NCI-H2081 treated with DMSO at 0.1 percent for 48 hours (cell line): ENCODE data around the gene GANC.
"Not testable (repeated sequence)": the region's sequence is repeated elsewhere in the genome, so short reads cannot be mapped to it uniquely, and the experiment has no call there.

Experiments used
- DNase-seq: peaks from one replicate; lab custom pipeline; 2025; lab: John Stamatoyannopoulos, UW

The GANC gene, protein sequence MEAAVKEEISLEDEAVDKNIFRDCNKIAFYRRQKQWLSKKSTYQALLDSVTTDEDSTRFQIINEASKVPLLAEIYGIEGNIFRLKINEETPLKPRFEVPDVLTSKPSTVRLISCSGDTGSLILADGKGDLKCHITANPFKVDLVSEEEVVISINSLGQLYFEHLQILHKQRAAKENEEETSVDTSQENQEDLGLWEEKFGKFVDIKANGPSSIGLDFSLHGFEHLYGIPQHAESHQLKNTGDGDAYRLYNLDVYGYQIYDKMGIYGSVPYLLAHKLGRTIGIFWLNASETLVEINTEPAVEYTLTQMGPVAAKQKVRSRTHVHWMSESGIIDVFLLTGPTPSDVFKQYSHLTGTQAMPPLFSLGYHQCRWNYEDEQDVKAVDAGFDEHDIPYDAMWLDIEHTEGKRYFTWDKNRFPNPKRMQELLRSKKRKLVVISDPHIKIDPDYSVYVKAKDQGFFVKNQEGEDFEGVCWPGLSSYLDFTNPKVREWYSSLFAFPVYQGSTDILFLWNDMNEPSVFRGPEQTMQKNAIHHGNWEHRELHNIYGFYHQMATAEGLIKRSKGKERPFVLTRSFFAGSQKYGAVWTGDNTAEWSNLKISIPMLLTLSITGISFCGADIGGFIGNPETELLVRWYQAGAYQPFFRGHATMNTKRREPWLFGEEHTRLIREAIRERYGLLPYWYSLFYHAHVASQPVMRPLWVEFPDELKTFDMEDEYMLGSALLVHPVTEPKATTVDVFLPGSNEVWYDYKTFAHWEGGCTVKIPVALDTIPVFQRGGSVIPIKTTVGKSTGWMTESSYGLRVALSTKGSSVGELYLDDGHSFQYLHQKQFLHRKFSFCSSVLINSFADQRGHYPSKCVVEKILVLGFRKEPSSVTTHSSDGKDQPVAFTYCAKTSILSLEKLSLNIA (N-terminal part only)

DNA sequence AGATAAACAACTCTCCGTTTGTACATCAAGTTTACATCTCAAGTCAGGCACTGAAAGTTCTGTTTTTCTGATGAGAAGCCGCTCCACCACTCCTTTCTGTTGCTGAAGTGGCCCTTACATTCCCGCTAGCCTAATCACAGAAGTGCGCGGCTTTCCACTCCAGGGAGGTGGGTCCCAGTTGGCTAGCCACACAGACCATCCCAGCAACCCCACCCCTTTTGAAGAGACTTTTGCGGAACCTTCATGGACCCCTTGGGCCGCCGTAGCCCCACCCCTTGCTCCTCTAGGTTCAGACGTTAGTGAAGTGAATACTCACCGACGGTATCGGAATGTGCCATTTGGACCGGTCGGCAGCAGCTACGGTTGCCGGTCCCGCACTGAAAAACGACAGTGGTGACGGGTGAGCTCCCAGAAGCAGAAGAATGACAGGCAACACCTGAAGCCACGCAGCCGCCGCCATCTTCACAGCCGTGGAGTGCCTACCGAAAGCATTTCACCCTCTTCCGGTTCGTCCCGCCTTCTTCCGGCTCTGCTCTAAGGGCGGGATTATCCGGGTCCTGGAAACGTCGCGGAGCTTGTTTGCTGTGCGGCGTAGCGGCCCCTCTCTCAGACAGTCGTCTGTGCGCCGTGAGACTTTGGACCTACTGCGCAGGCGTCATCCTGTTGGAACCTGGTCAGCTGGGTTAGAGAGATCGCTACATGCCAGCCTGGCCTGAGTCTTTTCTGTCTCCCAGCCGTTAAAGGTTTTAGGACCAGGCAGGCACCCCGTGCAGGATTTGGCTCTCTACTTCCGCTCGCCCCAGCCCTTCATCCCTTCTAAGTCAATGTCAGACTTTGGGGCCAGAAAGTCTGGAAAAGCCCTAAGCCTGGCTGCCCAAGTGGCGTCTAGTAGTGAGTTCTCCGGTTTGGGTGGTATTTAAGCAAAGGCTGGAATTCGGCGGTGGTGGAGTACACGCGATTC, at the start of gene GANC, which contains the start of gene TMEM87A:
TSS of gene GANC (plus strand) at position 263 of the 961 bp plus-strand sequence. CDS start 1,281 bp downstream, outside the sequence.
TSS of gene TMEM87A (minus strand) at position 495 of the 961 bp plus-strand sequence. CDS start at position 460, 35 bp downstream.
- peak; percentile 95 for DNase-seq

DNA sequence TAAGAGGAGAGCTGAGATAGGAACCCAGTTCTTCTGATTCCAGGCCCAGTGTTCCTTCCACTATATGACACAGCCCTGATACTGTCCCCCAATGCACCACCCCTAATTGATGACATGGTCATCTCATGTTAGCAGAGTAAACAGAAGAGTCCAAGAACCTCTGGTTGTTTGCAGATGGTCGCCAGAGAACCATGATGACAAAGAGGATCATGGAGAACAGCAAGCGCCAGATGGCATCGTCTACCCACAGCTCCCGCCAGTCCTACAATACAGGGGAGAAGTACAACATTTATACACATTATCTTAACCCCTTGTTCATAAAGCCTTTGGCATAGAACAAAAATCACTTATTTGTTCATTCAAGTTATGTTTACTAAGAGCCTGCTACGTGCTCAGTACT, 46.4 kb upstream of the GANC start:
- no peak for DNase-seq

DNA sequence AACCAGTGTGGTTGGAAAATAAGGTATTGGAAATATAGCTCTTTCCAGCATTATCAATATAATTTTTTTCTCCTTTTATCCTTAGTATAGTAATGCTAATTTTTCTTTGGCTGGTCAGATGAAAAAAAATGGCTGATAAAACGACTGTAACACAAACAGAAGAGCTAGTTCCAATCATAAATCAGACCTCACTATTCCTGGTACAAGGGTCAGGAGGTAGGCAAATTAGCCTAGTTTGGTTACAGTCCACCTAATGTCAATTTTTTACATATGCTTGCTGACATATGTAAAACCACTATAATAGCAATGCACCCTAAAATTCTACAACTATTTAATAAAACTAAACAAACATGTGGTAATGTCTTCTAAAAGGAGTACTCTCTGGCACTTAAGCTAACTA, 45.0 kb upstream of the GANC start:
- no peak for DNase-seq

DNA sequence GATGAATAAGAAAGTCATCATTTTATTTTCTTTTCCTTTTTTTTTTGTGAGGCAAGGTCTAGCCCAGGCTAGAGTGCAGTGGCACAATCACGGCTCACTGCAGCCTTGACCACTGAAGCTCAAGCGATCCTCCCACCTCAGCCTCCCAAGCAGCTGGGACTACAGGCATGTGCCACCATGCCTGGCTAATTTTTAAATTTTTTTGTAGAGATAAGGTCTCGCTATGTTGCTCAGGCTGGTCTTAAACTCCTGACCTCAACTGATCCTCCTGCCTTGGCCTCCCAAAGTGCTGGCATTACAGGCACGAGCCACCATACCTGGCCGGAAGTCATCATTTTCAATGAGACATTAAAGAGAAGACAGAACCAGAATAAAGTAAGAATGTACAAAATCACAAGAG, 44.0 kb upstream of the GANC start:
- not testable (repeated sequence) for DNase-seq

DNA sequence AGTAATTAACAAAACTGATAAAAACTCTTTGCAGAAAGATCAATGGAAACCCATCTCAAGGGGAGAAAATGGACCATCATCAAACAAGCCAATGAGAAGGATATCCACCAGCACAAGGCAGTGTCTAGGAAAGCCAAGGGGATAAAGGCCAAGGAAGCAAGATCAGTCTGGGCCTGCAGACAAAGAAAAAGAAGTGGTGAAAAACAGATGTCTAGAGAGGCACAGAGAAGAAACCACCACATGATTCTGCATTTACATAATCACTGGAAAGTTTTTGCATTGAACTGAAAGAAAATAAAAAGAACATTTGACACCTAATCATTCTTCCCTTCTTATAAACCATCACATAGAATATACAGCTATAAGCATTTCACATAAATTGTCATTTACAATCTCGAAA, 41.9 kb upstream of the GANC start:
- DNase-seq: no peak

DNA sequence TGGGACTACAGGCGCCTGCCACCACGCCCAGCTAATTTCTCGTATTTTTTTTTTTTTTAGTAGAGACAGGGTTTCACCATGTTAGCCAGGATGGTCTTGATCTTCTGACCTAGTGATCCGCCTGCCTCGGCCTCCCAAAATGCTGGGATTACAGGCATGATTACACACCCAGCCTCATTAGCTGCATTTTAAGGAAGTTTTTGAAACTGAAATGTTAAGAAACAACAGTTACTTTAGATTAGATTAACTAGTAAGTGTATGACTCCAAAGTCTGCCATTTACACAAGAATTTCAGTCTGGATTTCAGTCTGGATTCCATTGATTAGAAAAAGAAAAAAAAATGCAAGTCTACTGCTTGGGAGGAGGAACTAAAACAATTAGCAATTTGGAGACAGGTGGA, 40.4 kb upstream of the GANC start:
- no peak for DNase-seq

DNA sequence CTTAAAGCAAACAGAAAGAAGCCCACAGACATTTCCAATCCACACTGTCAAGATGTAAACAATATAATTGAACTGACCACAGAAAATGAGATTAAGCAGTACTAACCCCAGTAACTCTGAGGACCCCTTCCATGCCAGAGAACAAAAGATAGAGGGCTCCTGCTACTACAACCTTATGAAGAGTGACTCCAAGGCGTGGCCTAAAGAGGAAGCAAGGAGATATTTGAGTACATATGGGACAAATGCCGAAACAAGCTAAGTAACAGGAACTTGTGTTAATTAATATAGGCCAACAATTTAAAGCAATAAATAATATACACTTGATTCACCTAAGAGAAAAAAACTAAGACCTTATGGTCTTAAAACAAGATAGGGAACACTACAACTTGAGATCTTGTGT, 39.9 kb upstream of the GANC start:
- no peak for DNase-seq

DNA sequence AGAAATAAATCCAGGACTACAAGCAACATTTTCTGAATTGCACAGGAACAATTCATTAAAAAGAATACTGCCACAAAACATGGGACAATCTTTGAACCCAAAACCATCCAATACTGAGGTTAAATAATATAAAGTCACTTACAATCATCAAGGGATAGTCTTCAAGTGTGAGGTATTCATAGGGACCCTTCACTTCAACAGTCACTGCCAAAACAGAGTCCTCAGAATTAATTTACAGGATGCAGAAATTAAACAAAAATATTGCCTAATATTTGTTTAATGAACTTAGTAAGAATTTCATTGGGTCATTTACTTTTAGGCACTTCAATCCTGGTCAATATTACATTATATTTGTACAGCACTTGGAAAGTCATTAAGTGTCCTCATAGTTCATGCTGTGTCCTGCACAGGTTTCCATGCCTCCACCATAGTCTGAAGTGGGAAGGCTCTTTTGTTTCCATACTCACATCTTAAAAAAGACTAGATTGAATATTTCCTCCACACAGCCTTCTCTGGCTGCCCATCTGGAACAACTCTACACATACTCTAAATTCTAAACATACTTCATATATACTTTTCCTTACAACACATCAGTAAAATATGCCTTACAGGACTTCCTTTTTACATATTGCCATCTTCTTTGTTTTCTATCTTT, 33.3 kb upstream of the GANC start:
- no peak for DNase-seq

DNA sequence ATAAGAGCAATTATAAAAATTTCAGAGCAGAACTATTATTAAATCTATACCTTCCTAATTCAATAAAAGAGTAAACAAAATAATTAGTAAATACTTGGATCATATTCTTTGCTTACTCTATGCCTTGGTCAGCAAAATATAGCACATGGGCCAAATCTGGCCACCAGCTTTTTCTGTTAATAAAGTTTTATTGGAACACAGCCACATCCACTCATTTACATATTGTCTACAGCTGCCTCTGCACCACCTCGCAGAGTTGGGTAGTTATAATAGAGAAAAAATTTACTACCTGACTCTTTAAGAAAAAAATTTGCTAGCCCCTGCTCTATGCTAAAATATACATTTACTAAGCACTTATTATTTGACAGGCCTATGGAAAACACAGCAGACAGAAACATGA, 32.2 kb upstream of the GANC start:
- no peak for DNase-seq

DNA sequence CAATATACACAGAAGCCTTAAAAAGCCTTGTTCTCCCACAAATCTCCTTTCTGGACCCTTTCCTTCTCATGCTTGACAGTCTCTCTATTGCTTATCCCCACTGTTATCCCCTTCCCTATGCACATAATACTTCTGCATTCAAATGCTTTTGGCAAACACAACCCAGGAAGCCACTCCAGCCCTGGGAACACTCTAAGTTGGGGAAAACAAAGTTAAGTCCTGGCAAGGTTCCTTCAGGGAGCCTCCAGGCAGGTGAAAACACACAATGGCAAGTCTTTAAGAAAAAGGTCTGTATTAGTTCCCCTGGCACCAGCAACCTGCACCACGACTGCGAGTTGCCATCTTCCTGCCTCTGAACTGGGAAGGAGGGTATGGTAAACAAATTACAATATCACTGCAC, 19.7 kb upstream of the GANC start:
- DNase-seq: no peak

DNA sequence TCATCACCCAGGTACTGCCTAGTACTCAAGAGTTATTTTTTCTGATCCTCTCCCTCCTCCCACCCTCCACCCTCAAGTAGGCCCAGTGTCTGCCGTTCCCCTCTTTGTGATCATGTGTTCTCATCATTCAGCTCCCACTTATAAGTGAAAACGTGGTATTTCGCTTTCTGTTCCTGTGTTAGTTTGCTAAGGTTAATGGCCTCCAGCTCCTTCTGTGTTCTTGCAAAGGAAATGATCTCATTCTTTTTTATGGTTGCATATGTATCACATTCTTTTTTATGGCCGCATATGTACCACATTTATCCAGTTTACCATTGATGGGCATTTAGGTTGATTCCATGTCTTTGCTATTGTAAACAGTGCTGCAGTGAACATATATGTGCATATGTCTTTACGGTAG, 8.2 kb upstream of the GANC start:
- DNase-seq: no peak

DNA sequence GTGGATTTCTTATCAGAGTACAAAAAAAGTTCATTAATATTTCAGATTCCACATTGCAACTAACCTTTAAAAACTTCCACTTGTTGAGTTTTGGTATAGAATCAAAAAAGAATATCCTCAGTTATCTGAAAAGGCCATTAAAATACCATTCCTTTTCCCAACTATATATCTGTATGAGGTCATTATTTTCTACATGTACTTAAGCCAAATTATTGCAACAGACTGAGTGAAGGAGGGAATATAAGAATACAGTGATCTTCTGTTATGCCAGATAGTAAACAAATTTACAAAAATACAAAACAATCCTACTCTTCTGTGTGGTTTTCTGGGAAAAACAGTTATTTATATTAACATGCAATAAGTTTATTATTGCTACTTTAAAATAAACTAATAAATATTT, 5.7 kb upstream of the GANC start:
- DNase-seq: no peak

DNA sequence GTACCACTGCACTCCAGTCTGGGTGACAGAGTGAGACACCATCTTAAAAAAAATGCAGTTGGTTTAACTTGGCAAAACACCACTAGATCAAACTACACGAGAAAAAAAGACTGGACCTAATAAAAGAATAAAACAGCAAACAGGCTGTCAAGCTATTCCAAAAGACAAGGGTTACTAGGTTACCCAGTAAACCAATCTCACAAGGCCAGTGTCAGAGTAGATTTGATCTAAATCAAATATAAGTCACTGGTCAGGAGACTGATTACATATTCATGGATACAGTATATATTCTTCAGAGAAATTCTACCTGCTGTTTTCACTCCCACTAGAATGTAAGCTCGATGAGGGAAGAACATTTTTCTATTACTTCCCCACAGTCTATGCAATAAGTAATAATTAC, 2.5 kb upstream of the GANC start:
- no peak for DNase-seq

DNA sequence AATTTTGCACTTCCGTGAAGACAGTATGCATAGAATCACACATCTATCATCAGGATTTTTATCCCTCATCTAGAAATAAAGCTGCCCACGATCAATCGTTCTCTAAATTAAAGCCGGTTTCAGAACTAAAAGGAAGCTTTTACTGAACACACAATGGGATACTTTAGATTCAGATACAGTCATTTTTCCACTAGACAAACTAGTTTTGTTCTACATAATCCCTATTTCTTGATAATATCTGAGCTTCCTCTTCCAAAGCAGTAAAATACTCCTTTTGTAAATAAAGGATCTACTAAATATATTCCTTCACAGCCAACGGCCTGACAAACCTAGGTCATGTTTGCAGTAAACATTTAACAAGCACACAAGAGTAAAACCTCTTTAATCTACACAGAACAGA, 2.0 kb upstream of the GANC start:
- no peak for DNase-seq

DNA sequence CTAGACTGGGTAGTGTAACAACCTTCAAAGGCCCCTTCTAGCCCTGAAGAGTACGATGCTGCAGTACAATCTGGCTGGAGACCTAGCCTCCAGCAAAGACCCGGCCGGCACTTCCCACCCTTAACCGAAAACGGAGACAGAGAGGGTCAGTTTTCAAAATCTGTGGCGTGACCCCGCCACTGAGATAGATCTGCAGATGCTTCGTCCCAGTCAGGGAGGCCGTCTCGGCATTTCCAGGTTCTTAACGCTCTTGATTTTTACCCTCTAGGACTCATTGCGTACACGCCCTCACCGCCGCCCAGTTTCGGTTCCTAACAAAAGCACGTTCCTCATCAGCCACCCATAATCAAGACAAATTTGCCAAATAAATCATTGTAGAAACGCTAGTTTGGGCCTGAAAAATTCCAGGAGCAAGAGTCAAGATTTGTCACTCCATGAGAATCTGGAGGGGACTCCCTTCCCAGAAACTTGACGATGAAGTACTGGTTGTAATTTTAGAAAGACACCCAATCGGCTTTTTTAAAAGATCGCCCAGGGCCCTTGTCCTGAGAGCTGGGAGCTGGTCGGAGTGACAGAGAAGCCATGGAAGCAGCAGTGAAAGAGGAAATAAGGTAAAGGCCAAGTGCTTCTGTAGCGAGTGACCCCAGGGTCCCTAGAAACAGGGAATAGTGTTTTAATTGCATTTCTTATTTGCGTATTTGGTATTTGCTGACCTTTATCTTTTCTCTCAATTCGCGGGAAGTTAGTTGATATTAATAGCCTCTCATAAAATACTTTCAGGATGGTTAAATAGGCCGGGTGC, 1.1 kb downstream of the GANC start:
- DNase-seq: no peak

DNA sequence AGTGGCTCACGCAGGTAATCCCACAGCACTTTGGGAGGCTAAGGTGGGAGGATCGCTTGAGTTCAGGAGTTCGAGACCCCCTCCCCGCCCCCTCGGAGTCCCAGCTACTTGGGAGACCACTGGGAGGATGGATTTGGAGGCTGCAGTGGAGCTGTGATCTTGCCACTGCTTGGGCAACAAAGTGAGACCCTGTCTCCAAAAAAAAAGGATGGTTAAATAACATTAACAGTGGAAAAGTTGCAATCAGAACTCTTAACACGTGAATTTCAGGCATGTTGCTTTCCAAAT, 1.6 kb downstream of the GANC start:
- DNase-seq: no peak

DNA sequence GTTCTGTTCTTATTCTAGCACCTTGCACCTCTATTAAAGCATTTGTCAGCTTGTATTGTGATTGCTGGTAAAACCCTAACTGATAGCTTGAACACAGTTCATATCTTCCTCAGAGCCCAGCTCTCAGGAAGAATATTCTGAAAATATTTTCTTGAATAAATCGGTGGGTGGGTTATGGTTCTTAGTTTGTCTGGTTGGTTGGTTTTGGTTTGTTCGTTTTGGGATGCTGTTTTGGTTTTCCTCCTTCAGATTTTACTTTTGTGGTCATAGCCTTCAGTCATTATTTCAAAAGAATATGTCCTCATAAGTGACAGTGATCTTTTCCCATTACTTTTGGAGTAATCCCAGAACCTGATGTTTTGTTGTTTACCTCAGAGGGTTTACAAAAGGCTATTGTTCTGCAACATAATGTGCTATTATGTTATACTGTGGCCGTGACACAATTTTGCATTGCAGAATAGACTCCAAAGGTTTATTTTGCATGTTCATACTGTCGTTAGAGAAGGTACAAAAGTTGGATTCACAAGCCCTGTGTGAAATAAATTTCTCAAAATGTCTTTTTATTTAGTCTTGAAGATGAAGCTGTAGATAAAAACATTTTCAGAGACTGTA, 2.9 kb downstream of the GANC start:
- no peak for DNase-seq

DNA sequence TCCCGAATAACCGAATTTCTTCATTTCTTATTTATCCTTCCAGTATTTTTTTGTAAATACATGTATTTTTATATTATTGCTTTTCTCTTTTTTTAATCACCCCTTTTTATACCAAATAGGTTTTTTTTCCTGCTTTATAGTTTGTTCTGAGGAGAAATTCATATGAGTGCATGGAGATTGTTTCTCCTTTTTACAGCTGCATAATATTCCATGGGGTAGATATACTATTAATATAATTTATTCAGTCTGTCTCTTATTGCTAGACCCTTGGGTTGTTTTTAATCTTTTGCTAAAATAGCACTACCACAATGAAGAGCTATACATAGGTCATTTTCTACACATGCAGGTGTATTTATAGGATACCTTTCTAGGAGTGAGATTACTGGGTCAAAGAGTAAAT, 3.8 kb downstream of the GANC start:
- DNase-seq: no peak

DNA sequence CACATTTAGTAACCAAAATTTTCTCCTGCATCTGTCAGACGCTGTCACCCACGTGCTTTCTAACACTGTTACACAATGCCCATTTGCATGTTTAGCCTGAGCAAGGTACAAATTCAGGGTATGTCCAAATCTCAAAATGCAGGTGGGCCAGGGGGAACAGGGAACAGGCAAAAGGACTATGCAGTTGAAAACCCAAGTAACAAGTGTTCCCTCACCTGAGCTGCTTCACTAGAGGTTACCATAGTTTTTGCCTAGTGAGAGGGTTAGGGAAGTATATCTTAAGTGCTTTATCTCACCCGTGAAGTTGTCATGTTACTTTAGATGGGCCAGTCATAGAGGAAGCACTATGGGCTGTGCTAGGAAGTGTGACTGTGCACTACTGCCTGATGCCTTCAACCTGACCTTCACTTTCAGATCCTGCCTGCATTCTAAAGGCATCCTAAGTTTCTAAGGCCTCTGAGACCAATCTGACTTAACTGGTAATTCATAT, 6.3 kb downstream of the GANC start:
- no peak for DNase-seq

DNA sequence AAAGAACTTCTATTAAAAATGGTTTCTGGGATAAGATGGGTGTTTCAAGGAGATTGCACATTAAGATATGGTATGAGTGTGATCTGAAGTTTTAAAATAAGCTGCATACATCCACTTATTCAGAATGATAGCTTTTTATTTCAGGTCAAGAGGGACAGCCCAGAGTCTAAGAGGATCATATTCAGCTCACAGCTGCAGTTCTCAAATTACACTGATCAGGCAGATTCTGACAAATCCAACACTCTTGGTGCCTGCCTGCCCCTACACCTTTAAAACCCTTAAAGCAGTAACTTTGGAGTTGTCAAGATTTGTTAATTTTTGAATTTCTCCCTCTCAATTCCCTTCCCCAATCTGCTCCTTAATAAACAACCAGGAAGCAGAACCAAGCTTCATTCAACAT, 9.3 kb downstream of the GANC start:
- DNase-seq: no peak
